GM18951 (cell line): ENCODE results near the gene PPIC.

Source experiments
- POLR2A ChIP-seq: IDR thresholded peaks from 4 replicates; pipeline ENCODE4 v1.6.1; 2011; ENCODE audit warnings: mild to moderate bottlenecking; ENCODE audit not compliant: insufficient read length, insufficient read depth; ENCODE audit errors: extremely low read depth
- in situ Hi-C: fragments of 300-500 bp; cut with MboI; formaldehyde crosslinking; loops from one replicate; pipeline ENCODE4 v1.12.0; 2022; ENCODE audit warnings: low sequenced_read_pairs, mixed read lengths, inconsistent platforms; ENCODE audit not compliant: unreplicated experiment

The PPIC gene

GRCh38 chr5:123036391-123037103 is at the start of gene PPIC:
Gene PPIC, minus strand, starts transcription at chr5:123036725. Its CDS starts 100 bp downstream, at chr5:123036625.
- TF ChIP-seq POLR2A = peak; percentile 31
- in situ Hi-C loops = no loop called here

- TF ChIP-seq POLR2A = no peak
- in situ Hi-C loops = no loop called here
Measured at GRCh38 chr5:123085638-123086286, 49.2 kb upstream of the PPIC start.

GRCh38 chr5:123084730-123085605 is 48.4 kb upstream of the PPIC start:
- in situ Hi-C loops = no loop called here
- TF ChIP-seq POLR2A = no peak

GRCh38 chr5:123083298-123083697 is 46.8 kb upstream of the PPIC start:
- in situ Hi-C loops = no loop called here
- TF ChIP-seq POLR2A = no peak

- TF ChIP-seq POLR2A = no peak
- in situ Hi-C loops = no loop called here
Measured at GRCh38 chr5:123080215-123080614, 43.7 kb upstream of the PPIC start.

GRCh38 chr5:123075521-123076163 is 39.1 kb upstream of the PPIC start:
- no peak for TF ChIP-seq POLR2A
- in situ Hi-C loops = no loop called here

GRCh38 chr5:123068368-123068938 is 31.9 kb upstream of the PPIC start:
- no peak for TF ChIP-seq POLR2A
- in situ Hi-C loops = no loop called here

- in situ Hi-C loops = no loop called here
- TF ChIP-seq POLR2A = no peak
Measured at GRCh38 chr5:123066016-123066415, 29.5 kb upstream of the PPIC start.

- in situ Hi-C loops = no loop called here
- no peak for TF ChIP-seq POLR2A
Measured at GRCh38 chr5:123059455-123059854, 22.9 kb upstream of the PPIC start.

GRCh38 chr5:123051206-123051605 is 14.7 kb upstream of the PPIC start:
- in situ Hi-C loops = no loop called here
- no peak for TF ChIP-seq POLR2A

- in situ Hi-C loops = no loop called here
- no peak for TF ChIP-seq POLR2A
Measured at GRCh38 chr5:123047706-123048105, 11.2 kb upstream of the PPIC start.

GRCh38 chr5:123046222-123046621 is 9.7 kb upstream of the PPIC start:
- in situ Hi-C loops = no loop called here
- TF ChIP-seq POLR2A = no peak
